IPS DF 6.9 (cell line): ENCODE data around the gene CCDC169.

Source experiments
- DNase-seq: peaks from one replicate; pipeline ENCODE4 v3.0.0-alpha.2; 2013; ENCODE audit warnings: low read depth, low spot score
- H3K27ac ChIP-seq: one replicate; pipeline ENCODE4 v1.5.1; 2013; ENCODE audit warnings: low read length, control low read depth
- H3K27me3 ChIP-seq: 2 replicates; pipeline ENCODE4 v1.6.1; 2013; ENCODE audit warnings: mild to moderate bottlenecking, low read length; ENCODE audit not compliant: control insufficient read depth, insufficient read depth
- H3K36me3 ChIP-seq: 2 replicates; pipeline ENCODE4 v1.6.1; 2013; ENCODE audit warnings: low read length; ENCODE audit not compliant: control insufficient read depth, insufficient read depth
- H3K4me1 ChIP-seq: 2 replicates; pipeline ENCODE4 v1.6.1; 2013; ENCODE audit warnings: low read length; ENCODE audit not compliant: control insufficient read depth, insufficient read depth
- H3K4me3 ChIP-seq: 2 replicates; pipeline ENCODE4 v1.5.1; 2013; ENCODE audit warnings: mild to moderate bottlenecking, low read length
- H3K9me3 ChIP-seq: 2 replicates; pipeline ENCODE4 v1.6.1; 2013; ENCODE audit warnings: low read length, inconsistent platforms; ENCODE audit not compliant: control insufficient read depth, insufficient read depth
- WGBS: extraction: QIAGEN DNeasy Blood & Tissue Kit; methylation state at CpG from one replicate; pipeline ENCODE4 v1.1.7; 2013; ENCODE audit warnings: mixed read lengths, missing lambda C conversion rate; ENCODE audit not compliant: insufficient read length, insufficient coverage; 5-methylcytosine and 5-hydroxymethylcytosine counted together

CCDC169 gene

DNA sequence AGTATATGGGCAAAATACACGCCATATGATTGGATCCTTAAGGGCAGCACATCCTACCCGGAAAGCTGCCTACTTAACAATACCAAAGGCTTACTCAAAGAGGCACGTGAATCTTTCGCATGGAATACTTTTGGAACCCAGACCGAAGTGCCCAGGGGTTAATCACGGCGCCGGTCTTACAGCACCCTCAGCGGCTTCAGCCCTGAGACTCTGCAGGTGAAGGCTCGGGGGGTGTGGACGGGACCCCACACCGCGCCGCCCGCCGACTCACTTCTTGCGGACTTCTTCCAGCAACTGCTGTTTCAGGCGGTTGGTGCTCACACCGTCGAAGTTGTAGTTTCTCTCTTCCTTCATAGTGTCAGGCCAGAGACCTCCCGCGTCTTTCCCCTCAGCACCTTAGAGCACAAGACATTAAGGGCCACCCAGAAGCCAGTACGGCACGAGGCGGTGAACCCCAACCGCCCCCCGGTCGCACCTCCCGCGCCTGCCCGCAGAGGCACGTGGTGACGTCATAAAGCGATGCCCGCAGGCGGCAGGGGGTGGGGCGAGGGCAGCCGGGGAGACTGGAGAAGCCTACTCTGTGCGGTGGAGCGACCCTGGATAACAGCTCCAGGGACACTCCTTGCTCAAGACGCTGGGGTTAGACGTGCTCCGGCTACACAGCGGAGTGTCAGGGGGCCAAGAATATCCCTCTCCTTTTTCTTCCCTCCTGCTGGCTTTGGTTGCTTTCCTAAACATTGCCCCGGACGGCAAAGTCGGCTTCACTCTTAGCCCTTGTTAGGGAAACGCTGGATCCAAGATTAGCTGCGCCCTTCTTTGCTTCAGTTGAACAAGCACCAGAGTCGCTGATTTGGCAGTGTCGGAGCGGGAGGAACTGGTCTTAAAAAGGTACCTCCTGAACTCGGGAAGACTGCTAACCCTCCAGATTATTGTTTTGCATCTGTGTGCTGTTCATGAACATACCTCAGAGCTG, at the start of gene CCDC169:
CCDC169 (minus strand) TSS at position 449 of the 973 bp plus-strand sequence; CDS start at position 354, 95 bp downstream.
- Histone ChIP-seq H3K4me1 (no peaks in the 10 kb centered on the region), H3K27ac (peak within 1 kb of the TSS; percentile 41), H3K4me3 (peak within 1 kb of the TSS; percentile 40; the same call in 1 of the 2 replicates), H3K27me3 (no peaks in the 10 kb centered on the region), H3K36me3 (0 out of 2 replicates have a peak, but pooled peaks cover 3% of the 10 kb centered on the region), H3K9me3 (no peaks in the 10 kb centered on the region)
- peak; percentile 80 for DNase-seq
- no CpG with 5 or more reads among the region's 53 CpGs for WGBS

DNA sequence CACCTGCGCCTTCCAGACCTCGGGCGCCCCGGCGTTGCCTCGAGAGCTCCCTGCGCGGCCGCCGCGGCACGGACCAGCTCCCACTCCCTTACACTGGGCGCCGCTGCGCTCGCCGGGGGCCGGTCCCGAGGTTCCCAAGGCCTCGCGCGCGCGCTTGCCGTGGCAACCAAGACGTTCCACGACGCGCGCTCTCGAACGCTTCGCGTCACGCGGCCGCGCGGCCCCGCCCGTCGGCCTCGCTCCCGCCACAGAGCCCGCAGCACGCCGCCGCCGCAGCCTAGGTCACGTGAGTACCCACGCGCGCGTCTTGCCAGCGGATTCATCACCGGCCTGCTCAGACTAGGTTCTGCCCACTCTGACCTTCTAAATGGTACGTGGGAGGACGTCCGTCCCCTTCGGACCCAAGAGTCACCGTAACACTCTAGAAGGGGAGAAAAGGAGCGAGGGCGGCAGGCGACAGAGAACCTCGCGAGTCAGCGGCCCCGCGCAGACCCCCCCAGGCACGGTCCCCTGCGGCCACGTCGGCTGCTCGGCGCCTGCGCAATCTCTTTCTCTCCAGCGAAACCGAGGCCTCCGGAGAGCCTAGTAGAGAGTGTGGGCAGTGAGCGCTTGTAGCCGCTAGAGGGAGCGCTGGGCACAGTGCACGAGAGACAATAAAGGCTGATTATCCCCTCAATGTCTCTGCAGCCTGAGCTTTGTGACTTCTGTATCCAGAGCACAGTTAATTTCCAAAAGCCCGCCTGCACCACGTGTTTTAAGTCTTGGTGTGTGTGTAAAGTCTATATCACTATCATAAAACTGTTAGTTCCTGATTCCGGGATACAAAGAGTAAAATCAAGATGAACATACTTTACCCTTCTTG, 48.8 kb upstream of the CCDC169 start, which contains the start of gene SPART:
SPART (minus strand) TSS at position 173 of the 862 bp plus-strand sequence. CDS start 10,564 bp downstream, outside the sequence.
- Histone ChIP-seq H3K27ac (no peak within 1 kb of the TSS), H3K9me3 (no peaks in the 10 kb centered on the region), H3K4me3 (peak within 1 kb of the TSS; percentile 93), H3K4me1 (no peaks in the 10 kb centered on the region; the same call in 1 of the 2 replicates), H3K36me3 (no peaks in the 10 kb centered on the region), H3K27me3 (no peaks in the 10 kb centered on the region)
- DNase-seq = peak; percentile 72
- no CpG with 5 or more reads among the region's 86 CpGs for WGBS

DNA sequence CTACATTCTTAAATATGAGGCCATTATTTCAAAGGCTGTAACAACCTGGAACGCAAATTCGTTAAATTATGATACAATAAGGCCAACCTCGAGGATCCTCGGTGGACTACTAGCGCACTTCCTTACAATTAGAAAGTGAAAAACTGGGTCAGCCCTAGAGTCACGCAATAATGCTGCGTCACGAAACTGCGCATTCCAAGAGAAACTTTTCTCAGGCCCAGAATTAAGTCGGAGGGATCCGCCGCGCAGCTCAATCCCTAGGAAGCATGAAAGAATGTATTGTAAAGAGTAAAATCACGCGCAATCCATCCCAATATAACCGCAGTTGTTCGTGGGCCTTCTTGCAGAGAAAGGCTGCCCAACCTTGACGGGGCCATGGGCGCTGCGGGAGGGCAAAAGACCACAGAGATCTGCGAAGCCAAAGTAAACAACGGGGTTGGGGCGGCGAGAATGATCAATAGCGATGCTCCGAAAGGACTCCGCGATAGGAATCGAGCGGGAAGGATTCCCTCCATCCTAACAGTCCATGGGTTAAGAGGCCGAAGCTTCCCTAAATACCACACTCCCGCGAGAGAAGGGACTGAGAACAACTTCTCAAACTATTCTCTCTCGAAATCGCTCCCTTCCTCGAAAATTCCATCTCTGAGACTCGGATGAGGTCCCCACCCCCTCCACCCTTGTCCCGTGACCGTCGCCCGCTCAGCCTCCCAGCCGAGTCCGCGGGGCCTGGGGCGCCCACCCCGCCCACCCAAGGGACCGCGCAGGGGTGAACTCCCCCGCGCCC, 48.0 kb upstream of the CCDC169 start:
- Histone ChIP-seq H3K36me3 (no peaks in the 10 kb centered on the region), H3K27me3 (no peaks in the 10 kb centered on the region), H3K4me1 (no peaks in the 10 kb centered on the region; the same call in 1 of the 2 replicates), H3K27ac (no peak overlapping the region), H3K4me3 (peak overlapping the region; percentile 93; the same call in 1 of the 2 replicates), H3K9me3 (no peaks in the 10 kb centered on the region)
- no CpG with 5 or more reads among the region's 50 CpGs for WGBS
- no peak for DNase-seq

DNA sequence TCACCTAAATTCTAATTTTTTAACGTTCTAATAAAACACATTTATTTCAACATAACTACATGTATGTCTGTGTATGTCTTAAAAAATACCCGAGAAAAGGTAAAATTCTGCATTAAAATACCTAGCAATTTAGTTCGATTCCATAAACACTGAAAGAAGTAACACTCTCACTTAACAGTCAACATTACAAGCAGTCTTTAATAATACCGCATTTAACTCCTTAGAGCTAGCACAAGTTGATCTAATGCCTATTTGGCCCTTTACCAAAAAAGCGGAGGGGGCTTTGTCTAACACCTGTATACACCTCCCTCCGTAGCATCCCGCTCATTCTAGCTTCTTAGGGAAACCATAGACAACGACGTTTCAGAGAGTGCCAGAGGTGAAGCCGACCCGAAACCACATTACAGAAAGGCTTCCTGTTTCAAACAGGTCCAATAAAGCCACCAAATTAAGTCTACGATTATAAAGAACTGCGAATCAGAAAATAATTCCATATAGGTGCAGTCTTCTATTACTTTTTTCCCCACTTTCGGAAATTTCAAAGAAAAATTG, 47.3 kb upstream of the CCDC169 start:
- peak overlapping the region; percentile 93; the same call in 1 of the 2 replicates for H3K4me3 ChIP-seq
- no peak for DNase-seq

DNA sequence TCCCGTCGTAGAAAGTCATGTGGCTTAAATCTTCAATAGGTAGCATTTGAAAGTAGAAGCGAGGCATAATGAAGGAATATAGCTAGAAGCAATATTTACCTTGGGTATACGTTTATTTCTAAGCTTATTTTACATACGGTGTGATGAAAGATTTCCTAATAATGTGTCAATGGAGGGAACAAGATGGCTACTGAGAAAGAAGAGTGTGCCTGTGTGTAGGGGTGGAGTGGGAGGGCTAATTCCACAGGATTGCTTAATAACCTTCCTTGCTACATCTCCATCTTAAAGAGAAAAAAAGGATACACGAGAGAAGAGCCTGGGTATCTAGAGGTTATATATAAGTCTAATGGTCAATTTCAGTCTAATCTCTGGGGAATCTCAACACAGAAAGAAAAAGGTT, 46.6 kb upstream of the CCDC169 start:
- no CpG with 5 or more reads among the region's 6 CpGs for WGBS
- H3K27ac ChIP-seq = no peak overlapping the region
- H3K4me3 ChIP-seq = no peak overlapping the region

More for the DNA sequence above, 47.3 kb upstream of the CCDC169 start:
- Histone ChIP-seq H3K9me3 (no peaks in the 10 kb centered on the region), H3K27ac (no peak overlapping the region), H3K4me1 (no peaks in the 10 kb centered on the region; the same call in 1 of the 2 replicates), H3K36me3 (no peaks in the 10 kb centered on the region), H3K27me3 (no peaks in the 10 kb centered on the region)
- WGBS = 100% methylated on average over 1 of the region's 14 CpGs

DNA sequence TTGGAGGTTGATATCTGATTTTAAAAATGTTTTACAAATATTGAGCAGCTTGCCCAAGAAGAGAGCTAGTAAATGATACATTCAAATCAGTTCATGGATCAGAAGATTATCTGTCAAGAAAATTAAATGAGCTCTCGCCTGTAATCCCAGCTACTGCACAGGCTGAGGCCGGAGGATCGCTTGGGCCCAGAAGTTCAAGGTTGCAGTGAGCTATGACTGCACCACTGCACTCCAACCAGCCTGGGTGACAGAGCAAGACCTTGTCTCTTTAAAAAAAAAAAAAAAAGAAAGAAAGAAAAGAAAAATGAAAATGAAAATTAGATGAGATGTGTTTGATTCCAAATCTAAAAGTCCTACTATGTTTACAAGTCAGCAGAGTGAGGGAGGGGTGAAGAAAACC, 46.2 kb upstream of the CCDC169 start:
- H3K27ac ChIP-seq = no peak overlapping the region
- WGBS = no CpG with 5 or more reads among the region's 3 CpGs

More for the DNA sequence above, 46.6 kb upstream of the CCDC169 start:
- no peaks in the 10 kb centered on the region; the same call in 1 of the 2 replicates for H3K4me1 ChIP-seq
- no peaks in the 10 kb centered on the region for H3K36me3 ChIP-seq
- H3K27me3 ChIP-seq = no peaks in the 10 kb centered on the region
- DNase-seq = no peak
- H3K9me3 ChIP-seq = no peaks in the 10 kb centered on the region

DNA sequence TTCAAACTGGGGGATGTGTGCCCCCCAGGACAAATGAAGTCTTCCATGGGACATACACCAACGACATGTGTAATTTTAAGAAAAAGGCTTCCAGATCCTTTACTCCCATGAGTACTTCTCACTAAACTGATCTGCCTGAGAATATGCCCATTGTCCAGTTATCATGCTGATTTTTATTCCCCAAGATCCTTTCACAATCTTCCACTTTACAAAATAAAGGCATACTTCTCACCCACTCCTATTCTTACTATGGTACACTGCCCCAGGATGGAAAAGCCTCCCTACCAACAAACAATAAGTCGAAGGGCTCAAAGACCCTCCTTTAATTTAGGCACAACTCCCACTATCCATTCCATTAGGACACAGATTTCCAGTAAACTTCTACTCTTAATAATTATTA, 45.1 kb upstream of the CCDC169 start:
- no peak for DNase-seq
- no peaks in the 10 kb centered on the region for H3K9me3 ChIP-seq
- no peaks in the 10 kb centered on the region for H3K36me3 ChIP-seq
- no peak overlapping the region for H3K4me3 ChIP-seq
- H3K4me1 ChIP-seq = peaks cover 3% of the 10 kb centered on the region
- WGBS = no CpG with 5 or more reads among the region's 2 CpGs
- H3K27me3 ChIP-seq = no peaks in the 10 kb centered on the region
- no peak overlapping the region for H3K27ac ChIP-seq

More for the DNA sequence above, 46.2 kb upstream of the CCDC169 start:
- no peak for DNase-seq
- Histone ChIP-seq H3K36me3 (no peaks in the 10 kb centered on the region), H3K9me3 (no peaks in the 10 kb centered on the region), H3K27me3 (no peaks in the 10 kb centered on the region), H3K4me1 (peaks cover under 1% of the 10 kb centered on the region), H3K4me3 (no peak overlapping the region)

DNA sequence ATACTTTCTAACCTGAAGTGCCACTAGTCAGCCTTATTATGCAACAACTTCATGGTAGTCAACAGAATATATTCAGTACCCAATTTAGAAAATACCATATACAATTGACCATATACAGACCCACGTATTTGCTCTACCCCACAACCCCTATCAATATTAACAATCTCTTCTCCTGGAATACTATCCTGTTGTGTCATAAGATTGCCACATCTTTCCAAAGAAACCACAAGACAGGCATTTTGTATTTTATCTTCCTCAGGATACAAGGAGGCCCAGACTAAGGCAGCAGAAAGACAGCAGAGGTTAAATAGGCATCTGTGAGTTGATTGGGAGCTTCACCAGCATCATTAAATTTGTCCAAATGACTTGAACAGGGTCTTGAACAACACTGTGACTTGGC, 44.1 kb upstream of the CCDC169 start:
- WGBS = 100% methylated on average over 1 of the region's 1 CpG
- Histone ChIP-seq H3K4me1 (peaks cover 3% of the 10 kb centered on the region), H3K4me3 (no peak overlapping the region), H3K27me3 (no peaks in the 10 kb centered on the region), H3K36me3 (no peaks in the 10 kb centered on the region), H3K27ac (no peak overlapping the region), H3K9me3 (no peaks in the 10 kb centered on the region)
- no peak for DNase-seq

DNA sequence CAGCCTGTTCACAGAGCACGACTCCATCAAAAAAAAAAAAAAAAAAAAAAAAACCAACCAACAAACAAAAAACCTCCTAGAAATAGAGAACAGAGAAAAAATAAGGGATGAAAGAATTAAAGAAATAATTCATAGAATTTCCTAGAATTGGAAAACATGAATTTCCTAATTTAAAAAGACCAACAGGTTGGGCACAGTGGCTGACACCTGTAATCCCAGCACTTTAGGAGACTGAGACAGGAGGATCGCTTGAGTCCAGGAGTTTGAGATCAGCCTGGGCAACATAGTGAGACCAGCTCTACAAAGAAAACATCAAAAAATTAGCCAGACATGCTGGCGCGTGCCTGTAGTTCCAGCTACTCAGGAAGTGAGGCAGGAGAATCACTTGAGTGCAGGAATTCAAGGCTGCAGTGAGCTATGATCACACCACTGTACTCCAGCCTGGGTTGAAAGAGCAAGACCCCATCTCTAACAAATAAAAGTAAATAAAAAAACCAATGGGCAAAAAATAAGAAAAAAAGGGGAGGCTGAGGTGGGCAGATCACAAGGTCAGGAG, 42.1 kb upstream of the CCDC169 start:
- no CpG with 5 or more reads among the region's 4 CpGs for WGBS
- no peaks in the 10 kb centered on the region for H3K27me3 ChIP-seq
- H3K9me3 ChIP-seq = no peaks in the 10 kb centered on the region
- no peak overlapping the region for H3K4me3 ChIP-seq
- peaks cover 3% of the 10 kb centered on the region for H3K4me1 ChIP-seq
- H3K36me3 ChIP-seq = no peaks in the 10 kb centered on the region
- no peak for DNase-seq
- no peak overlapping the region for H3K27ac ChIP-seq
